Right hindlimb (tissue), 1 donor: ENCODE measurements around the gene APOBEC3B.
"Not testable (repeated sequence)": the region's sequence is repeated elsewhere in the genome, so short reads cannot be mapped to it uniquely, and the experiment has no call there.

Source experiments
- DNase-seq: peaks from one replicate; pipeline ENCODE4 v3.0.0-alpha.2; 2018

APOBEC3B gene

GRCh38 chr22:38981992-38982927 is at the start of gene APOBEC3B:
Gene APOBEC3B, plus strand, starts transcription at chr22:38982347. Its CDS starts 107 bp downstream, at chr22:38982454.
- peak; percentile 91 for DNase-seq

- DNase-seq, result no peak
Observed at GRCh38 chr22:38935023-38935422, 47.1 kb upstream of the APOBEC3B start.

GRCh38 chr22:38935616-38936015 is 46.5 kb upstream of the APOBEC3B start:
- no peak for DNase-seq

DNA sequence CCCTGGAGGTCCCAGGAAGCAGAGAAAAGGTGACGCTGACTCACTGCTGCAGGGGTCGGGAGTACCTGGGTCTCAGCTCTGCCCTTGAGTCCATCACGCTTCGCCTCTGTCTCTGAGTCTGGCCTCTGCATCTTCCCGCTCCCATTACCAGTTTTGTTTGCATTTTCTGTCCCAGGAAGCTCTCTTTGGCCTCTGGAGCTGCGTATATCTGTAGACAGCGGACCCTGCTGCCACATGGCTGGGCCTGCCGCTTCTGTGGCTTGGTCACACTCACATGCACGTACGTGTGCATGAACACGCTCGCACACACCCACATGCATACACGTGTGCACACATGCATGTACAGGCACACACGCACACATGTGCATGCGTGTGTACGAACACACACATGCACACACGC is 45.6 kb upstream of the APOBEC3B start:
- DNase-seq, result no peak

GRCh38 chr22:38937036-38937435 is 45.1 kb upstream of the APOBEC3B start:
- no peak for DNase-seq

GRCh38 chr22:38937541-38937940 is 44.6 kb upstream of the APOBEC3B start:
- DNase-seq, result no peak

GRCh38 chr22:38938221-38938620 is 43.9 kb upstream of the APOBEC3B start:
- no peak for DNase-seq

DNA sequence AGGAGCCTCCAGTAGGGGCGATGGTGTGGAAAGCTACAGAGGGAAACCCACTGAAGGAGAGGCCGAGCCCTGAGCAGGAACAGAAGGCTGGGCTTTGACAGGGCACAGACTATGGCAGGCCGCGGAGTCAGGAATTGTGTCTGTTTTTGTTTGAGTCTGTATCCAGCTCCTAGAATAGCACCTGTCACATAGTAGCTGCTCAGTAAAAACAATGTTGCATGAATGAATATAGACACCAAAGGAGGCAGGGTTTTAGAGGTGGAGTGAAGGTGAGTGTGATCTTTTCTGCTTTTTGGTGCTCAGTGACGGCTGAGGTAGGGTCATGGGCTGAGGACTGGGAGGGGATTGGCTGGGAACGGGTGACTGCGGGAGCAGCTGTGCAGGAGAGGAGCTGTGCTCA is 43.2 kb upstream of the APOBEC3B start:
- no peak for DNase-seq

DNA sequence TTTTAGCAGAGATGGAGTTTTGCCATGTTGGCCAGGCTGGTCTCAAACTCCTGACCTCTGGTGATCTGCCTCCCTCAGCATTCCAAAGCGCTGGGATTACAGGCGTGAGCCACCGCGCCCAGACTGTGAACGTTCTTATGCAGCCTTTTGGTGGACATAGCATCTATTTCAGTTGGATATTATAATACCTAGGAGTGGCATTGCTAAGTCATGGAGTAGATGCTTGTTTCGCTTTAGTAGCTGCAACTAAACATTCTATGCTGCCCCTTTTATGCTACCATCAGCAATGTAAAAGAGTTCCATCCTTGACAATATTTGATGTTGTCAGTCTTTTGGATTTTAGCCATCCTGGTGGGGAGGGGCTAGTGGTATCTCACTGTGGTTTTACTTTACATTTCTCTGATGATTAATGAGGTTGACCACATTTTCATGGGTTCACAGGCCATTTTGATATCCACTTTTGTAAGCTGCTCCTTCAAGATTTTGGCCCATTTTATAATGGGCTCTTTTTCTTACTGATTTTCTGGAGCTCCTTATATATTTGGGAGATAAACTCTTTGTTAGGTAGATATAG is 41.2 kb upstream of the APOBEC3B start:
- DNase-seq, result no peak

GRCh38 chr22:38941488-38941987 is 40.6 kb upstream of the APOBEC3B start:
- DNase-seq, result no peak

DNA sequence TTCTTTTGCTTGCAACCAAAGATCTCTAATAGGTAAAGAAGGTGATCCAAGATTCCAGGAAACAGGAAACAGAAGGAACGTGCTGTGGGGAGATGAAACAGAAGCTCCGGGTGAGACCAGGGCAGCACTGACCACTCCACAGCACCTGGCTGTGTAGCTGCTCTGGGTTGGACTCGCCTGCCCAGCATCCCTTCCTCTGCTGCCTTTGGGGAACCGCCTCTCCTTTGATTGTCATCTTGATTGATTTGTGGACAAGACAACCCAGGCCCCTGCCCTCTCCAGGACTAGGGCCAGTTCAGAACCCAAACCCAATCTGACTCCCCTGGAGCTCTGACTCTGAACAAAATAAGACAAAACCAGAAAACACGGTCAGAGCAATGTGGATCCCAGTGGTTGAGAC is 39.4 kb upstream of the APOBEC3B start:
- DNase-seq, result no peak

DNA sequence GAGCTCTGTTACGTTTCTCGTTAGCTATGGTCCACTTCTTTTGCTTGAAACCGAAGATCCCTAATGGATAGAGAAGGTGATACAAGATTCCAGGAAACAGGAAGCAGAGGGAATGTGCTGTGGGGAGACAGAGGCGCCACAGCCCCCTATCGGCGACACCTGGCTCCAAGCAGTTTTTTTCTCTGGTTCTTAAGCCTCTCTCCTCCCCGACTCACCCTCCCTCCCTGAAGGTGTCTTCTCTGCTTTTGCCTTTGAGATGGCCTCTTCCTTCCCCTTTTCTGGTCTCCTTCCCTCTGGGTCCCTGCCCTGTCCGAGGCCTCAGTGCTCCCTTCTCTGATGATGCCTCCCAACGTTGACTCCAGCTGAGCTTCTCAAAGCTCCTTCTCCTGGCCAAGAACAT is 38.9 kb upstream of the APOBEC3B start:
- no peak for DNase-seq

- DNase-seq, result no peak
Observed at GRCh38 chr22:38943882-38944281, 38.3 kb upstream of the APOBEC3B start.

DNA sequence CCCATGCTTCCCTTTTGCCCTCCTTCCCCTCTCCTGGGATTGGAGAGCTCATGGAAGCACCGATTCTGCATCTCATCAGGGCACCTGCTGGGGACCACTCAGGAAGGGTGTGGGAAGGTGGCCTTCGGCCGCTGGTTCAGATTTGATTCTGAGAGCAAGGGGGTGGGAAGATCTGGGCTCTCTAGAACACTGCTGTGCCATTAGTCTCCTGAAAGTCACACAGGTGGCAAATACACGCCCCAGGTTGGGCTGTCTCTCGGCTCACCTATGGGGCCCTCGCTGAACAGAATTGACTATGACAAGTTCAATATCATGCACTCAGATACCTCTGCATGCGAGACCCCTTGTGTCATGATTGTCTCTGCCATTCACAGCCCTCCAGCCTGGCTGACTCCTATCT is 37.5 kb upstream of the APOBEC3B start:
- no peak for DNase-seq

DNA sequence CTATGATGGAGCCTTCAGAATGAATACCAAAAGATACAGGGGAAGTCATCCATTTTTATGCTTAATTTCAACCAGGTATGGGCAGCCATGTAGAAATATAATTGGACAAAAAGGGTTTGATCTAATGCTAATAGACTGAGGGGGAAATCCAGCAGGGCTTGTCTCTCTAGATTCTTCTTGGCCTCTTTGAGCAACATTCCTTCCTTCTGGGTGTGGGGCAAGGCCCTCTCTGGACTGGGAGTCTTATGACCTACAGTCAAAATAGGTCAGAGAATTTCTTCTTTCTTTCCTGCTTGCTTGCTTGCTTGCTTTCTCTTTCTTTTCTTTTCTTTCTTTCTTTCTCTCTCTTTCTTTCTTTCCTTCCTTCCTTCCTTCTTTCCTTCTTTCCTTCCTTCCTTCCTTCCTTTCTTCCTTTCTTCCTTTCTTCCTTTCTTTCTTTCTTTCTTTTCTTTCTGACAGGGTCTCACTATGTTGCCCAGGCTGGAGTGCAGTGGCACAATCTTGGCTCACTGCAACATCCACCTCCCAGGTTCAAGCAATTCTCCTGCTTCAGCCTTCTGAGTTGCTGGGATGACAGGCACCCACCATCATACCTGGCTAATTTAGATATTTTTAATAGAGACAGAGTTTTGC is 36.3 kb upstream of the APOBEC3B start:
- not testable (repeated sequence) for DNase-seq

DNA sequence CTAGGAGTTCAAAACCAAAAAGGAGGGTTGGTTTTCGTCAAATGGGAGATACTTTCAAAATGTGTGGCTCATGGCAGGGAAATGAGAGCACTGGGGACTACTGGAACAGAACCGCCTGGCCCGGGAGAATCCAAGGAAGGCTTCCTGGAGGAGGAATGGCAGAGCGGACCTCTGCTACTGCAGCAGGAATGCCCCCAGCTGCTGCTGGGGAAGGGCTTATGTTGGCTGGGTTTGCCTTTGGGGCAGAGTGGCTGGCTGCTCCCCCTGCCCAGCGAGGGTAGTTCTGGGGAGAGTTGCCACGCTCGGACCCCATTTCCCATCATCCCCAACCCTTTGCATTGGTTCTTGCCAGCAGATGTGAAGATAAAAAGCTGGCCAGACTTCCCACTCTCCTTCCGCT is 35.4 kb upstream of the APOBEC3B start:
- no peak for DNase-seq

DNA sequence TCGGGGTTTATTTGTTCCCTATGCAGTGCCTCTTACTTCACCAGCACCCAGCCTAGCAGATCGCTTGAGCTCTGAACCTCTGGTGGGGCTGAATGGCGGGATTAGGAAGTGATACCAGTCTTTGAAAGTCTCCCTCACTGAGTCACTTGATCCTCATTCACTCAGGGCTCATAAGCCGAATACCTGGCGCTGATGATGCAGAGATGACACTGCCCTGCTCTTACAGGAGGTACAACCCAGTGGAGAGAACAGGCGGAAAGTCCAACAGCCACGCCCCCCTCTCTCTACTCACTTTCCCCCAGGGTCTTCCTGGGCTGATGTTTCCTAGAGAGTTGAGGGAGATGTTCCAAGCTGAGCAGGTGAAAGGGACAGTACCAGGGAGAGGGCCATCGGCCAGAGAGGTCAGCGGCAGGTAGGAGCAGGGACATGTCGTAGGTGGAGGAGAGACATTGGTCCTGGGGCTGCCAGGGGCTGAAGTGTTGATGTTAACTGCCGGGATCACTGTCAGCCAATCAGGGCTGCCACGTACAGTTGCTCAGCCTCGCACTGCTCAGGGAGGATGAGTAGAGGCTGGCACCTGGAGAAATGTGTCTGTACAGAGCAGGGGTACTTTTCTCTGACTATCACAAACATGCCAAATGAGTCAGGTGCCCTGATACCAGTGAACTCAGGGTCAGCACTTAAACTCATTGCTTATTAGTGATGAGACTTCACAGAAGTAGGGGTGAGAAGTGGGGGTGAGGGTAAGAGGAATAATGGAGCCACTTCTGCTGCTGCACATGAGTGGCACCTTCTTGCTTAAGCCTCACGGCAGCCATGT is 34.6 kb upstream of the APOBEC3B start:
- DNase-seq, result no peak

GRCh38 chr22:38948181-38948940 is 33.8 kb upstream of the APOBEC3B start:
- DNase-seq, result no peak

- no peak for DNase-seq
Observed at GRCh38 chr22:38949889-38950405, 32.2 kb upstream of the APOBEC3B start.

DNA sequence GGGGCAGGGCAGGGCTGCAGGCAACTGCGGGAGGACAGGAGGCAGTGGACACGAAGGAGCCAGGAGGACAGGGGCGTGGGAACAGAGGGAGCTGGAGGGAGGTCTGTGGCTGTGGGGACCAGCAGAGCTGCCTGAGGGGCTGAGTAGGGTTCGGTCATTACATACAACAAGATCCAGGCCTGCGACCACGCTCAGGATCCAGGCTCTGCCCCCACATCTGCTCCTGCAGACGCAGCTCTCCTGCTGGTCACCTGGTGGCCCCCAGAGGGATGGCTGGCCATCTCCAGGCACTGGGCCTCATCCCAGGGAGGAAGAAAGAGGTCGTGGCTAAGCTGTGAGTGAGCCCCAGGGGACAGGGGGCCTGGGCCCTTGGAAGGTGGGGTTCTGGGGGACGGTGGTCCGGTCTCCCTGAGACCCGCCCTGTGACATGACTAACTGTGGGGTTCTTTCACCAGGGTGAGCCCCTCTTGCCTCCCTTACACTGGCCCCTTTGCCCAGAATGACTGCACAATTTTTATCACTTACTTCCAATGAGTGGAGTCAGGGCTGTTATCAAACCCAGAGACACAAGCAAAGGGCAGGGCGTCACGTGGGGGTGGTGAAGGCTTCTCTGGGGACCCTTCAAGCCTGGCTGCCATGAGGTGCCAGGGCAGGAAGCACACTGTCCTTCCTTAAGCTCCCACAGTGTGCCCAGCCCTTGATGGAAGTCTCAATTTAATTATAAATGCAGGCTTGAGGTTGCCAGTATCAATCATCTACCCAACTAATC is 31.4 kb upstream of the APOBEC3B start:
- no peak for DNase-seq

DNA sequence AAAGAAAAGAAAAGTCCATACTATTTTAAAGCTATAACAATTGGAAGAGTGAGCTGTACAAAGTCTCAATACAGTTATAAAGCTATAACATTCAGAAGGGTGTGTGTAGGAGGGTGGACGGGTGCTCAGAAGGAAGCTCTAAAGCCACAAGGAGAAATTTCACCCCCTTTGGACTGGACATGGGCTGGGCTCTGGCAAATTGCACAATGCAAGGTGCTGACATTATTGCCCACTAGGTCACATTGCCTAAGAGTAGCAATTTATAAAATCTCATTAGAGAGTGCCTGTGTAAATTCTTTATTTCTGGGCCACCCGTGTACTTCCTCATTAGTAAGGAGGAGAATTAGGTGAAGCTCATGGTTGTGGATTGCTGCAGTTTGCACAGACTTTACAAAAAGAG is 30.4 kb upstream of the APOBEC3B start:
- DNase-seq, result no peak
